ENCODE results near the gene PTH2R. TPM values are rescaled to one million over a fixed set of nuclear protein-coding genes. Genes with fewer than 3 reads are reported as not detected.

The PTH2R gene
- total and polyA plus RNA-seq, 2 donors (not counting 3 experiments of a cell fraction or from before 2014, with no cell fraction given), result not detected

DNA sequence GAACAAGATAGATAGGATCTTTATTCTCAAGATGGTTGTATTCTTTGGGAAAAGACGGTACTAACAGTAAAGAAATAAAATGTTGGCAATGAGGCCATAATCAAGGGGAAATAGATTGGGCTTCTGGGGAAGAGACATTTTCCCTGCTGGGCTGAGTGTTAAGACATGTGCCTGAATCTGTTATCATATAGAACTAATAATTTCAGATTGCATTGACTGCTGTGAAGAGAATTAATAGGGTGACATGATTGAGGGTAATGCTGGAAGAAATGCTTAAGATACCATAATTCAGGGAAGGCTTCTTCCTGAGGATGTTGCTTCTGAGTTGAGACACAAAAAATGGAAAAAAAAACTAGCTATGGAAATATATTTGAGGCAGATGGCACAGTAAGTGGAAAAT is 105.0 kb downstream of the PTH2R start:
- no TSS peak for BruUV-seq (replicated peaks)
- no peak for DNase-seq (ENCODE audit: low read depth, low spot score)
- no peak overlapping the region for H3K4me2 ChIP-seq (ENCODE audit: insufficient read depth, low read length)
- H3K9me3 ChIP-seq (replicated peaks; ENCODE audit: control insufficient read depth, insufficient read depth, low read length), result peaks cover 2% of the 10 kb centered on the region
- FAIRE-seq, result no peak
- no peaks in the 10 kb centered on the region for H3K9me1 ChIP-seq (replicated peaks; ENCODE audit: control insufficient read depth, extremely low read depth, insufficient read depth, low read length)
- CTCF ChIA-PET, result interaction anchor here (0.8 kb wide), 1 partner anchor 46 kb away, joined by 3 read pairs; no protein-coding TSS in a partner anchor
- no peak overlapping the region for H3K9ac ChIP-seq (replicated peaks; ENCODE audit: extremely low read depth, insufficient read depth, low read length)
- intact Hi-C loops (cut with micrococcal nuclease), result no loop called here
- no peaks in the 10 kb centered on the region for H3K4me1 ChIP-seq (ENCODE audit: control insufficient read depth, extremely low read depth, insufficient read depth, low read length)
- no peaks in the 10 kb centered on the region for H3K27me3 ChIP-seq (ENCODE audit: control insufficient read depth in 2 of 2, insufficient read depth in 2 of 2, low read length in 2 of 2)
- H4K20me1 ChIP-seq (replicated peaks; ENCODE audit: control insufficient read depth, extremely low read depth, insufficient read depth, low read length), result no peaks in the 10 kb centered on the region
- H3K4me3 ChIP-seq (replicated peaks in 1 of 3; ENCODE audit: insufficient read depth in 1 of 3, low read depth in 1 of 3, low read length in 3 of 3), result no peak overlapping the region
- no peaks in the 10 kb centered on the region for H3K36me3 ChIP-seq (ENCODE audit: control insufficient read depth in 2 of 2, extremely low read depth in 1 of 2, insufficient read depth in 2 of 2, low read length in 2 of 2)
- POLR2A ChIA-PET, result no interaction called here
- TF ChIP-seq POLR2AphosphoS5 (IDR thresholded peaks at IDR 0.05; ENCODE audit: insufficient read depth, low read depth, low read length) (no peak), POLR2A (IDR thresholded peaks at IDR 0.05; ENCODE audit: low read depth, low read length) (no peak), MYC (IDR thresholded peaks at IDR 0.05; ENCODE audit: low read depth, low read length) (no peak), EZH2 (IDR thresholded peaks at IDR 0.05; ENCODE audit: borderline replicate concordance, low read depth, low read length, severe bottlenecking) (no peak), GATA2 (IDR thresholded peaks at IDR 0.05; ENCODE audit: insufficient read depth, insufficient read length, low read depth, low read length) (no peak), FOS (IDR thresholded peaks at IDR 0.05; ENCODE audit: borderline replicate concordance, insufficient read depth, low read length) (no peak)
- TF ChIP-seq, protein P1, sequence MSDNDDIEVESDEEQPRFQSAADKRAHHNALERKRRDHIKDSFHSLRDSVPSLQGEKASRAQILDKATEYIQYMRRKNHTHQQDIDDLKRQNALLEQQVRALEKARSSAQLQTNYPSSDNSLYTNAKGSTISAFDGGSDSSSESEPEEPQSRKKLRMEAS (IDR thresholded peaks at IDR 0.05; ENCODE audit: insufficient read depth, insufficient read length), result no peak
- TF ChIP-seq, protein P2, sequence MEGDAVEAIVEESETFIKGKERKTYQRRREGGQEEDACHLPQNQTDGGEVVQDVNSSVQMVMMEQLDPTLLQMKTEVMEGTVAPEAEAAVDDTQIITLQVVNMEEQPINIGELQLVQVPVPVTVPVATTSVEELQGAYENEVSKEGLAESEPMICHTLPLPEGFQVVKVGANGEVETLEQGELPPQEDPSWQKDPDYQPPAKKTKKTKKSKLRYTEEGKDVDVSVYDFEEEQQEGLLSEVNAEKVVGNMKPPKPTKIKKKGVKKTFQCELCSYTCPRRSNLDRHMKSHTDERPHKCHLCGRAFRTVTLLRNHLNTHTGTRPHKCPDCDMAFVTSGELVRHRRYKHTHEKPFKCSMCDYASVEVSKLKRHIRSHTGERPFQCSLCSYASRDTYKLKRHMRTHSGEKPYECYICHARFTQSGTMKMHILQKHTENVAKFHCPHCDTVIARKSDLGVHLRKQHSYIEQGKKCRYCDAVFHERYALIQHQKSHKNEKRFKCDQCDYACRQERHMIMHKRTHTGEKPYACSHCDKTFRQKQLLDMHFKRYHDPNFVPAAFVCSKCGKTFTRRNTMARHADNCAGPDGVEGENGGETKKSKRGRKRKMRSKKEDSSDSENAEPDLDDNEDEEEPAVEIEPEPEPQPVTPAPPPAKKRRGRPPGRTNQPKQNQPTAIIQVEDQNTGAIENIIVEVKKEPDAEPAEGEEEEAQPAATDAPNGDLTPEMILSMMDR (IDR thresholded peaks at IDR 0.05; ENCODE audit: extremely low read depth in 1 of 2, insufficient read depth in 1 of 2, low read depth in 1 of 2, low read length in 2 of 2), result no peak
- H2AFZ ChIP-seq (ENCODE audit: low read depth, low read length), result no peak overlapping the region
- dilution Hi-C loops (cut with MboI; ENCODE audit: extremely low pct_ligation_motif_present, low sequenced_read_pairs), result no loop called here
- no peaks in the 10 kb centered on the region for H3K79me2 ChIP-seq (ENCODE audit: control insufficient read depth, insufficient read depth, low read length)
- H3K27ac ChIP-seq (ENCODE audit: insufficient read depth, low read depth, low read length), result no peak overlapping the region
